ENCODE results near the gene TH. TPM values are rescaled to one million over a fixed set of nuclear protein-coding genes. Genes with fewer than 3 reads are reported as not detected.

The TH gene
- total and polyA plus RNA-seq, 2 of the 8 experiments (the other 6 are each of a cell fraction or from before 2014, with no cell fraction given): 0.09 TPM; not detected in 1

DNA sequence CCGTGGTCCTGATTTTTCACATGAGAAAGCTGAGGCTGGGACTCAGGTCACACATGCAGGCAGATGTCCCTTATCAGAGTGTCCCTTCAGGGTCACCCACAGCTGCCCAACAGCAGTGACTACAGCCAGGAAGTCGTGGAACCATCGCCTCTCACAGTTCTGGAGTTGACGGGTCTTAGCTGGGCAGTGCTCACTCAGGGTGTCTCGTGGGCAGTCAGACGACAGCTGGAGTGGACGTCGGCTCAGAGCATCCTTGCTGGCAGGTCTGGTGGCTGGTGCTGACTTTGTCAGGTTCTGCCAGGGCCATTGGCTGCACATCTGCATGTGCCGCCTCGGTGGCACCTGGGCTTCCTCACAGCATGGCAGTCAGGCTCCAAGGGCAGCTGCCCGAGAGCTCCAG, 35.6 kb upstream of the TH start (continued):
- TF ChIP-seq ATF2 (IDR thresholded peaks at IDR 0.05; ENCODE audit: low read length) (no peak), CBX8 (IDR thresholded peaks at IDR 0.05; ENCODE audit: borderline replicate concordance, low read depth, low read length) (no peak), HDAC6 (IDR thresholded peaks at IDR 0.05; ENCODE audit: low read depth, low read length) (no peak), CBX5 (IDR thresholded peaks at IDR 0.05; ENCODE audit: low read depth, low read length) (no peak), TAF1 (IDR thresholded peaks at IDR 0.05; ENCODE audit: low read depth, low read length) (no peak), TBP (IDR thresholded peaks at IDR 0.05; ENCODE audit: low read depth, low read length) (no peak)
